HL-60 (cell line): ENCODE measurements around the gene UTP25.

Experiments
- DNase-seq, 2 experiments: peaks; one replicate each; pipeline ENCODE4 v3.0.0-alpha.2; 2010 to 2020; ENCODE audit warnings: low read depth in 1 of 2, low spot score in 1 of 2
- H3K27ac ChIP-seq: fragments of 250-450 bp; sonication (Bioruptor Pico); replicated peaks from 2 replicates; pipeline ENCODE4 v1.5.1; 2020; ENCODE audit warnings: mild to moderate bottlenecking, moderate library complexity
- H3K27me3 ChIP-seq: fragments of 250-450 bp; sonication (Bioruptor Pico); 2 replicates; pipeline ENCODE4 v1.5.1; 2021; ENCODE audit warnings: mild to moderate bottlenecking, moderate library complexity; ENCODE audit not compliant: insufficient read depth, poor library complexity, severe bottlenecking
- H3K4me3 ChIP-seq: replicated peaks from 2 replicates; pipeline ENCODE4 v1.5.1; 2011; ENCODE audit warnings: mild to moderate bottlenecking, control low read depth, low read length; ENCODE audit not compliant: insufficient read depth
- GABPA ChIP-seq: IDR thresholded peaks from 2 replicates; pipeline ENCODE4 v1.6.1; 2012; ENCODE audit warnings: low read depth
- POLR2AphosphoS5 ChIP-seq: IDR thresholded peaks from 2 replicates; pipeline ENCODE4 v1.6.1; 2012; ENCODE audit warnings: low read depth
- SPI1 ChIP-seq: IDR thresholded peaks from 2 replicates; pipeline ENCODE4 v1.6.1; 2012; ENCODE audit warnings: low read depth, mild to moderate bottlenecking, borderline replicate concordance
- TF ChIP-seq, protein P1 (sequence below): IDR thresholded peaks from one replicate; pipeline ENCODE4 v1.5.1; 2011; ENCODE audit warnings: low read length, control low read depth, inconsistent platforms; ENCODE audit not compliant: insufficient read depth
- TF ChIP-seq, protein P2 (sequence below): IDR thresholded peaks from 2 replicates; pipeline ENCODE4 v1.6.1; 2012; ENCODE audit warnings: low read depth; ENCODE audit not compliant: insufficient replicate concordance

Gene UTP25

DNA sequence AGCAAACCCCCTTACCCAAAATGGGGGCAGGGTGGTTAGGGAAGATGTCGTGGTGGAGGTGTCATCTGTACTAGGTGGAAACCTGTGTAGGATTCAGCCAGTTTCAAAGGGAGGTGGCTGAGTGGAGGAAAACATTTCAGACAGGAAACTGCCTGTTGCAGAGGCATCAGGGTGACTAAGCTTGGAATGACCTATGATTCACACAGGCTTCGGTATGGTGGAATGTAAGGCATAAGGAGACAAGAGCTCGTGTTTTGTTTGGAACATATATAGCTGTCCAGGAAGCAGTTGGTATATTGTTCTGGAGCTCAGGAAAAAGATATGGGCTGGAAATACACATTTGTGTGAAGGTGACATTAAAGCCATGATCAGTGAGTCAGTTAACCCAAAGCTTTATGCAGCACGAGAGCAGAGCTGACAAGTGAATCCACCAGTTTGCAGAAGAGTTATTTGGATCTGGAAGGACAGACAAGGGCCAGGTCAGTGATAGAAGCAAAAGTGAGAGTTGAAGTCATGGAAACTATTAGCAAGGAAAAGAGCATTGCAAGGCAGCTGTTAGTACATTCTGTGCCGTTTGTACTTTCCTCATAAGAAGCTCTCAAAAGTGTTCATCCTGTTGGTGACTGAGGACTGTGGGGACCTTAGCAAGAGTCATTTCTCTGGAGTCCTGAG lies 12.2 kb downstream of the UTP25 start:
- no peaks in the 10 kb centered on the region for H3K27me3 ChIP-seq
- TF ChIP-seq GABPA (no peak), POLR2AphosphoS5 (no peak), SPI1 (no peak)
- TF ChIP-seq, protein P1, sequence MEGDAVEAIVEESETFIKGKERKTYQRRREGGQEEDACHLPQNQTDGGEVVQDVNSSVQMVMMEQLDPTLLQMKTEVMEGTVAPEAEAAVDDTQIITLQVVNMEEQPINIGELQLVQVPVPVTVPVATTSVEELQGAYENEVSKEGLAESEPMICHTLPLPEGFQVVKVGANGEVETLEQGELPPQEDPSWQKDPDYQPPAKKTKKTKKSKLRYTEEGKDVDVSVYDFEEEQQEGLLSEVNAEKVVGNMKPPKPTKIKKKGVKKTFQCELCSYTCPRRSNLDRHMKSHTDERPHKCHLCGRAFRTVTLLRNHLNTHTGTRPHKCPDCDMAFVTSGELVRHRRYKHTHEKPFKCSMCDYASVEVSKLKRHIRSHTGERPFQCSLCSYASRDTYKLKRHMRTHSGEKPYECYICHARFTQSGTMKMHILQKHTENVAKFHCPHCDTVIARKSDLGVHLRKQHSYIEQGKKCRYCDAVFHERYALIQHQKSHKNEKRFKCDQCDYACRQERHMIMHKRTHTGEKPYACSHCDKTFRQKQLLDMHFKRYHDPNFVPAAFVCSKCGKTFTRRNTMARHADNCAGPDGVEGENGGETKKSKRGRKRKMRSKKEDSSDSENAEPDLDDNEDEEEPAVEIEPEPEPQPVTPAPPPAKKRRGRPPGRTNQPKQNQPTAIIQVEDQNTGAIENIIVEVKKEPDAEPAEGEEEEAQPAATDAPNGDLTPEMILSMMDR: no peak
- TF ChIP-seq, protein P2, sequence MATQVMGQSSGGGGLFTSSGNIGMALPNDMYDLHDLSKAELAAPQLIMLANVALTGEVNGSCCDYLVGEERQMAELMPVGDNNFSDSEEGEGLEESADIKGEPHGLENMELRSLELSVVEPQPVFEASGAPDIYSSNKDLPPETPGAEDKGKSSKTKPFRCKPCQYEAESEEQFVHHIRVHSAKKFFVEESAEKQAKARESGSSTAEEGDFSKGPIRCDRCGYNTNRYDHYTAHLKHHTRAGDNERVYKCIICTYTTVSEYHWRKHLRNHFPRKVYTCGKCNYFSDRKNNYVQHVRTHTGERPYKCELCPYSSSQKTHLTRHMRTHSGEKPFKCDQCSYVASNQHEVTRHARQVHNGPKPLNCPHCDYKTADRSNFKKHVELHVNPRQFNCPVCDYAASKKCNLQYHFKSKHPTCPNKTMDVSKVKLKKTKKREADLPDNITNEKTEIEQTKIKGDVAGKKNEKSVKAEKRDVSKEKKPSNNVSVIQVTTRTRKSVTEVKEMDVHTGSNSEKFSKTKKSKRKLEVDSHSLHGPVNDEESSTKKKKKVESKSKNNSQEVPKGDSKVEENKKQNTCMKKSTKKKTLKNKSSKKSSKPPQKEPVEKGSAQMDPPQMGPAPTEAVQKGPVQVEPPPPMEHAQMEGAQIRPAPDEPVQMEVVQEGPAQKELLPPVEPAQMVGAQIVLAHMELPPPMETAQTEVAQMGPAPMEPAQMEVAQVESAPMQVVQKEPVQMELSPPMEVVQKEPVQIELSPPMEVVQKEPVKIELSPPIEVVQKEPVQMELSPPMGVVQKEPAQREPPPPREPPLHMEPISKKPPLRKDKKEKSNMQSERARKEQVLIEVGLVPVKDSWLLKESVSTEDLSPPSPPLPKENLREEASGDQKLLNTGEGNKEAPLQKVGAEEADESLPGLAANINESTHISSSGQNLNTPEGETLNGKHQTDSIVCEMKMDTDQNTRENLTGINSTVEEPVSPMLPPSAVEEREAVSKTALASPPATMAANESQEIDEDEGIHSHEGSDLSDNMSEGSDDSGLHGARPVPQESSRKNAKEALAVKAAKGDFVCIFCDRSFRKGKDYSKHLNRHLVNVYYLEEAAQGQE: no peak
- H3K27ac ChIP-seq: no peak overlapping the region
- H3K4me3 ChIP-seq: no peak overlapping the region
- no peak for DNase-seq

DNA sequence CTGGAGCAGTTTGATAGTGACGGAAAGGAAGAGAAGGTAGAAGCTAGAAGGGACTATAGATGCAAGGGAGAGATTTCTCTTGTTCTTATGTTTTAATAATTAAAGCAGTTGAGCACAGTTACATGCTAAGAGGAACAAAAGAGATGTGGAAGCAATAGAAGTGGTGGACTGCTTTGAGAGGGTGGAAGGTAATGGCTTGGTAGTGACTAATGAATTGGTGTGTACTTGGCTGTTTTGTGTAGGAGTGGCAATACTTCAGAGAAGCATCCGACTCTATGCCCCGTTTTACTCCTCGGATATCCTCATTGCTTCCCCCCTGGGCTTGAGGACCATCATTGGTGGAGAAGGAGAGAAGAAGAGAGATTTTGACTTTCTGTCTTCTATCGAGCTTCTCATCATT lies 12.8 kb downstream of the UTP25 start:
- H3K4me3 ChIP-seq: no peak overlapping the region
- no peak overlapping the region for H3K27ac ChIP-seq
- no peak for DNase-seq
- no peaks in the 10 kb centered on the region for H3K27me3 ChIP-seq
- TF ChIP-seq, protein P2: no peak
- TF ChIP-seq SPI1: no peak
- TF ChIP-seq, protein P1: no peak
- TF ChIP-seq GABPA: no peak
- TF ChIP-seq POLR2AphosphoS5: no peak

DNA sequence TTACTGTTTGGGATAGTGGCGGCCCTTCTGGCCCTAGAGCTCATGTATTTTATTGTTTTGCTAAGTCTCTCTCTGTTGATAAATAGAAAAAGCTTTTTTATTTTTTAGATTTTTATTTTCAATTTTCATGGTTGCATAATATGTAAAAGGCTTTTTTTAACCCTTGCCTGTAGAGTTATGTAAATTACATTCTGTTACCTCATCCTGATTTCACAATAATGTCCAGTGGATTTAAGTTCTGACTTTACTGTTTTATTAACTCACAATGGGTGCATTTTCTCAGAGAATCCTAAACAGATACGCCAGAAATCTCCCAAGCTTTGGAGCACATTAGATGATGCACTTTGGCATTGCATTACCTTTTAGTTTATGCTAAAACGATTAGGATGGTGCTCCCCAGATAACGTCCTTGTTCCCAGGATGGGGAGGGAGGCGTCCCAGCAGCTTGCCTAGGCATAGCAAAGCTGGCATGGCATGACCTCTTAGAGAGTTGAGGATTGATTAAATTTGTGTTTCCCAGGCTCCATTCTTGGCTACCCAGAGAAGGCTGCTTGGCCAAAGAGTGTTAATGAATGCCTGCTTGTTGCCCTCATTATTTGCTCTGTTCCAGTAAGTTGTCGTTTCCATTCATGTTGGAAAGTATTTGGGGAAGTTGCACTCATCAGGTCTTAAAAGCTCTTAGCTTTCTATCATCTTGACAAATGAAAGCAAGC lies 17.1 kb downstream of the UTP25 start:
- H3K27me3 ChIP-seq: no peaks in the 10 kb centered on the region
- no peak overlapping the region for H3K4me3 ChIP-seq
- TF ChIP-seq POLR2AphosphoS5 (no peak), SPI1 (no peak), GABPA (no peak)
- TF ChIP-seq, protein P2: no peak
- TF ChIP-seq, protein P1: no peak
- no peak for DNase-seq
- H3K27ac ChIP-seq: no peak overlapping the region
